NCI-H2227 (cell line): ENCODE results near the gene ASB6.

Source experiments
- DNase-seq: peaks from one replicate; lab custom pipeline; 2025; ENCODE audit not compliant: unreplicated experiment; lab: John Stamatoyannopoulos, UW

Gene ASB6

GRCh38 chr9:129641750-129642585, at the start of gene ASB6:
TSS of gene ASB6 (minus strand) at chr9:129642151. CDS start at chr9:129641999, 152 bp downstream.
- peak; percentile 95 for DNase-seq

- no peak for DNase-seq
Measured at GRCh38 chr9:129688285-129689043, 46.5 kb upstream of the ASB6 start.

GRCh38 chr9:129687391-129687790, 45.4 kb upstream of the ASB6 start:
- DNase-seq, result no peak

GRCh38 chr9:129686736-129687135, 44.8 kb upstream of the ASB6 start:
- DNase-seq, result no peak

- no peak for DNase-seq
Measured at GRCh38 chr9:129685933-129686259, 43.9 kb upstream of the ASB6 start.

- DNase-seq, result no peak
Measured at GRCh38 chr9:129685220-129685932, 43.4 kb upstream of the ASB6 start.

- DNase-seq, result no peak
Measured at GRCh38 chr9:129682381-129682780, 40.4 kb upstream of the ASB6 start.

GRCh38 chr9:129681924-129682323, 40.0 kb upstream of the ASB6 start:
- DNase-seq, result no peak

GRCh38 chr9:129679537-129679936, 37.6 kb upstream of the ASB6 start:
- DNase-seq, result no peak

GRCh38 chr9:129678844-129679243, 36.9 kb upstream of the ASB6 start:
- no peak for DNase-seq

- peak; percentile 25 for DNase-seq
Measured at GRCh38 chr9:129677456-129677855, 35.5 kb upstream of the ASB6 start.

- DNase-seq, result no peak
Measured at GRCh38 chr9:129676975-129677374, 35.0 kb upstream of the ASB6 start.

- DNase-seq, result no peak
Measured at GRCh38 chr9:129676287-129676686, 34.3 kb upstream of the ASB6 start.

GRCh38 chr9:129675620-129676019, 33.7 kb upstream of the ASB6 start:
- peak; percentile 17 for DNase-seq

GRCh38 chr9:129674229-129674628, 32.3 kb upstream of the ASB6 start:
- DNase-seq, result no peak

GRCh38 chr9:129673602-129674001, 31.7 kb upstream of the ASB6 start:
- peak; percentile 27 for DNase-seq

GRCh38 chr9:129672702-129673101, 30.8 kb upstream of the ASB6 start:
- no peak for DNase-seq

- DNase-seq, result no peak
Measured at GRCh38 chr9:129671519-129671918, 29.6 kb upstream of the ASB6 start.

GRCh38 chr9:129671065-129671464, 29.1 kb upstream of the ASB6 start:
- no peak for DNase-seq

GRCh38 chr9:129669946-129670345, 28.0 kb upstream of the ASB6 start:
- DNase-seq, result no peak

GRCh38 chr9:129669141-129669718, 27.3 kb upstream of the ASB6 start:
- no peak for DNase-seq
